Neural cell (in vitro differentiated cells): ENCODE results near the gene BCL6B. TPM values are rescaled to one million over a fixed set of nuclear protein-coding genes. Genes with fewer than 3 reads are reported as not detected.

Experiments used
- H2AFZ ChIP-seq: fragments of 200-600, 300-800 bp; sonication (generic), shearing (Covaris generic); 2 replicates; pipeline ENCODE4 v1.6.0; 2014; ENCODE audit warnings: low read depth, mild to moderate bottlenecking, antibody characterized with exemption, low read length, moderate library complexity
- H3F3A ChIP-seq: fragments of 200-600 bp; shearing (Covaris generic); 2 replicates; pipeline ENCODE4 v1.6.1; 2016; ENCODE audit warnings: mild to moderate bottlenecking, moderate library complexity, mixed read lengths, antibody characterized with exemption, low read length; ENCODE audit not compliant: insufficient read depth, poor library complexity, severe bottlenecking
- H3K27ac ChIP-seq: fragments of 200-600, 300-800 bp; sonication (generic), shearing (Covaris generic); 2 replicates; pipeline ENCODE4 v1.5.1; 2014; ENCODE audit warnings: mild to moderate bottlenecking, low read length, moderate library complexity
- H3K27me3 ChIP-seq: fragments of 300-800, 200-600 bp; sonication (generic), shearing (Covaris generic); 2 replicates; pipeline ENCODE4 v1.6.0; 2014; ENCODE audit warnings: mild to moderate bottlenecking, low read depth, low read length, moderate library complexity; ENCODE audit not compliant: insufficient read depth
- H3K36me3 ChIP-seq: fragments of 300-800, 200-600 bp; sonication (generic), shearing (Covaris generic); 2 replicates; pipeline ENCODE4 v1.5.1; 2014; ENCODE audit warnings: mild to moderate bottlenecking, antibody characterized with exemption, low read length, moderate library complexity; ENCODE audit not compliant: insufficient read depth
- H3K4me2 ChIP-seq: fragments of 300-800, 200-600 bp; sonication (generic), shearing (Covaris generic); 2 replicates; pipeline ENCODE4 v1.6.0; 2014; ENCODE audit warnings: mild to moderate bottlenecking, low read length
- H3K4me3 ChIP-seq: fragments of 300-800, 200-600 bp; sonication (generic), shearing (Covaris generic); 2 replicates; pipeline ENCODE4 v1.5.1; 2014; ENCODE audit warnings: mild to moderate bottlenecking, low read length, moderate library complexity
- H3K79me2 ChIP-seq: fragments of 200-600 bp; shearing (Covaris generic); replicated peaks from 2 replicates; pipeline ENCODE4 v1.6.0; 2014; ENCODE audit warnings: mild to moderate bottlenecking, low read length, moderate library complexity; ENCODE audit not compliant: insufficient read depth
- H3K9ac ChIP-seq: fragments of 300-800, 200-600 bp; sonication (generic), shearing (Covaris generic); 2 replicates; pipeline ENCODE4 v1.6.1; 2016; ENCODE audit warnings: mild to moderate bottlenecking, low read length, mixed read lengths
- H3K9me2 ChIP-seq: fragments of 200-600 bp; shearing (Covaris generic); 2 replicates; pipeline ENCODE4 v1.6.1; 2016; ENCODE audit warnings: mild to moderate bottlenecking, low read length, mixed read lengths; ENCODE audit not compliant: insufficient read depth
- H3K9me3 ChIP-seq: fragments of 200-600, 300-800 bp; sonication (generic), shearing (Covaris generic); 2 replicates; pipeline ENCODE4 v1.6.1; 2016; ENCODE audit warnings: mild to moderate bottlenecking, mixed run types, low read length, moderate library complexity, mixed read lengths
- H4K20me1 ChIP-seq: fragments of 200-600 bp; shearing (Covaris generic); 2 replicates; pipeline ENCODE4 v1.6.1; 2016; ENCODE audit warnings: mild to moderate bottlenecking, mixed run types; ENCODE audit not compliant: insufficient read depth
- EP300 ChIP-seq: fragments of 450-650 bp; conservative IDR thresholded peaks from 2 replicates; pipeline ENCODE4 v1.6.1; 2014; ENCODE audit warnings: antibody characterized with exemption, mild to moderate bottlenecking, moderate library complexity; ENCODE audit not compliant: poor library complexity, severe bottlenecking
- EZH2 ChIP-seq: fragments of 200-600, 300-800 bp; shearing (Covaris generic), sonication (generic); IDR thresholded peaks from 2 replicates; pipeline ENCODE4 v1.6.1; 2014; ENCODE audit warnings: antibody characterized with exemption, low read length, borderline replicate concordance, mild to moderate bottlenecking; ENCODE audit not compliant: insufficient read depth, poor library complexity, severe bottlenecking
- MXI1 ChIP-seq: fragments of 450-650 bp; conservative IDR thresholded peaks from 2 replicates; pipeline ENCODE4 v1.6.1; 2014; ENCODE audit warnings: antibody characterized with exemption, mild to moderate bottlenecking; ENCODE audit not compliant: poor library complexity, severe bottlenecking
- POLR2AphosphoS5 ChIP-seq: IDR thresholded peaks from 2 replicates; pipeline ENCODE4 v1.6.1; 2012
- RAD21 ChIP-seq: fragments of 450-650 bp; conservative IDR thresholded peaks from 2 replicates; pipeline ENCODE4 v1.6.1; 2014; ENCODE audit warnings: antibody characterized with exemption, mild to moderate bottlenecking, moderate library complexity
- SMC3 ChIP-seq: fragments of 450-650 bp; conservative IDR thresholded peaks from 2 replicates; pipeline ENCODE4 v1.6.1; 2014; ENCODE audit warnings: antibody characterized with exemption, mild to moderate bottlenecking, moderate library complexity; ENCODE audit not compliant: poor library complexity
- TAF1 ChIP-seq: IDR thresholded peaks from 2 replicates; pipeline ENCODE4 v1.6.1; 2012; ENCODE audit warnings: low read depth
- polyA plus RNA-seq: library from polyadenylated mRNA; depleted of rRNA; stranded (reverse); fragments of >200 nt; gene quantifications from 2 replicates; pipeline ENCODE4 v1.2.3, GENCODE V29; 2014
- TF ChIP-seq, protein P1 (sequence below): fragments of 450-650 bp; IDR thresholded peaks from 2 replicates; pipeline ENCODE4 v1.5.1; 2014; ENCODE audit warnings: antibody characterized with exemption, mild to moderate bottlenecking, moderate library complexity; ENCODE audit not compliant: poor library complexity, severe bottlenecking
- TF ChIP-seq, protein P2 (sequence below): IDR thresholded peaks from 2 replicates; pipeline ENCODE4 v1.6.1; 2012; ENCODE audit warnings: borderline replicate concordance

Gene BCL6B
- polyA plus RNA-seq, 1 donor from 2014 or later = not detected

- no peak within 1 kb of the TSS for H3K4me3 ChIP-seq
- H4K20me1 ChIP-seq = no peaks in the 10 kb centered on the region
- no peaks in the 10 kb centered on the region for H3K79me2 ChIP-seq
- no peak within 1 kb of the TSS for H3K4me2 ChIP-seq
- no peaks in the 10 kb centered on the region for H3K36me3 ChIP-seq
- no peak within 1 kb of the TSS for H2AFZ ChIP-seq
- H3F3A ChIP-seq = no peaks in the 10 kb centered on the region
- H3K27me3 ChIP-seq = peaks cover 9% of the 10 kb centered on the region
- no peak within 1 kb of the TSS for H3K9ac ChIP-seq
- H3K9me2 ChIP-seq = no peaks in the 10 kb centered on the region
- H3K9me3 ChIP-seq = no peaks in the 10 kb centered on the region
- TF ChIP-seq, protein P1, sequence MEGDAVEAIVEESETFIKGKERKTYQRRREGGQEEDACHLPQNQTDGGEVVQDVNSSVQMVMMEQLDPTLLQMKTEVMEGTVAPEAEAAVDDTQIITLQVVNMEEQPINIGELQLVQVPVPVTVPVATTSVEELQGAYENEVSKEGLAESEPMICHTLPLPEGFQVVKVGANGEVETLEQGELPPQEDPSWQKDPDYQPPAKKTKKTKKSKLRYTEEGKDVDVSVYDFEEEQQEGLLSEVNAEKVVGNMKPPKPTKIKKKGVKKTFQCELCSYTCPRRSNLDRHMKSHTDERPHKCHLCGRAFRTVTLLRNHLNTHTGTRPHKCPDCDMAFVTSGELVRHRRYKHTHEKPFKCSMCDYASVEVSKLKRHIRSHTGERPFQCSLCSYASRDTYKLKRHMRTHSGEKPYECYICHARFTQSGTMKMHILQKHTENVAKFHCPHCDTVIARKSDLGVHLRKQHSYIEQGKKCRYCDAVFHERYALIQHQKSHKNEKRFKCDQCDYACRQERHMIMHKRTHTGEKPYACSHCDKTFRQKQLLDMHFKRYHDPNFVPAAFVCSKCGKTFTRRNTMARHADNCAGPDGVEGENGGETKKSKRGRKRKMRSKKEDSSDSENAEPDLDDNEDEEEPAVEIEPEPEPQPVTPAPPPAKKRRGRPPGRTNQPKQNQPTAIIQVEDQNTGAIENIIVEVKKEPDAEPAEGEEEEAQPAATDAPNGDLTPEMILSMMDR = no peak
- TF ChIP-seq SMC3 = no peak
- TF ChIP-seq EZH2 = no peak
- no peak for TF ChIP-seq TAF1
- no peak for TF ChIP-seq RAD21
- no peak for TF ChIP-seq POLR2AphosphoS5
- TF ChIP-seq, protein P2, sequence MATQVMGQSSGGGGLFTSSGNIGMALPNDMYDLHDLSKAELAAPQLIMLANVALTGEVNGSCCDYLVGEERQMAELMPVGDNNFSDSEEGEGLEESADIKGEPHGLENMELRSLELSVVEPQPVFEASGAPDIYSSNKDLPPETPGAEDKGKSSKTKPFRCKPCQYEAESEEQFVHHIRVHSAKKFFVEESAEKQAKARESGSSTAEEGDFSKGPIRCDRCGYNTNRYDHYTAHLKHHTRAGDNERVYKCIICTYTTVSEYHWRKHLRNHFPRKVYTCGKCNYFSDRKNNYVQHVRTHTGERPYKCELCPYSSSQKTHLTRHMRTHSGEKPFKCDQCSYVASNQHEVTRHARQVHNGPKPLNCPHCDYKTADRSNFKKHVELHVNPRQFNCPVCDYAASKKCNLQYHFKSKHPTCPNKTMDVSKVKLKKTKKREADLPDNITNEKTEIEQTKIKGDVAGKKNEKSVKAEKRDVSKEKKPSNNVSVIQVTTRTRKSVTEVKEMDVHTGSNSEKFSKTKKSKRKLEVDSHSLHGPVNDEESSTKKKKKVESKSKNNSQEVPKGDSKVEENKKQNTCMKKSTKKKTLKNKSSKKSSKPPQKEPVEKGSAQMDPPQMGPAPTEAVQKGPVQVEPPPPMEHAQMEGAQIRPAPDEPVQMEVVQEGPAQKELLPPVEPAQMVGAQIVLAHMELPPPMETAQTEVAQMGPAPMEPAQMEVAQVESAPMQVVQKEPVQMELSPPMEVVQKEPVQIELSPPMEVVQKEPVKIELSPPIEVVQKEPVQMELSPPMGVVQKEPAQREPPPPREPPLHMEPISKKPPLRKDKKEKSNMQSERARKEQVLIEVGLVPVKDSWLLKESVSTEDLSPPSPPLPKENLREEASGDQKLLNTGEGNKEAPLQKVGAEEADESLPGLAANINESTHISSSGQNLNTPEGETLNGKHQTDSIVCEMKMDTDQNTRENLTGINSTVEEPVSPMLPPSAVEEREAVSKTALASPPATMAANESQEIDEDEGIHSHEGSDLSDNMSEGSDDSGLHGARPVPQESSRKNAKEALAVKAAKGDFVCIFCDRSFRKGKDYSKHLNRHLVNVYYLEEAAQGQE = no peak
- no peak within 1 kb of the TSS for H3K27ac ChIP-seq
Measured at GRCh38 chr17:6995500-6996255, 27.2 kb upstream of the BCL6B start, which contains the start of gene ALOX12. Gene ALOX12 (plus strand): TSS chr17:6996049. CDS start chr17:6996118, 69 bp downstream.

- no peaks in the 10 kb centered on the region for H3K9me3 ChIP-seq
- H3K4me2 ChIP-seq = no peak overlapping the region
- TF ChIP-seq, protein P1 = no peak
- TF ChIP-seq MXI1 (no peak), TAF1 (no peak), SMC3 (no peak), EZH2 (no peak), POLR2AphosphoS5 (no peak), RAD21 (no peak), EP300 (no peak)
- TF ChIP-seq, protein P2 = no peak
- no peak overlapping the region for H3K9ac ChIP-seq
- no peaks in the 10 kb centered on the region for H4K20me1 ChIP-seq
- no peaks in the 10 kb centered on the region for H3K36me3 ChIP-seq
- H3K27ac ChIP-seq = no peak overlapping the region
- H3K27me3 ChIP-seq = peaks cover 9% of the 10 kb centered on the region
- H3K4me3 ChIP-seq = no peak overlapping the region
- H3K79me2 ChIP-seq = no peaks in the 10 kb centered on the region
- no peaks in the 10 kb centered on the region for H3F3A ChIP-seq
- no peaks in the 10 kb centered on the region for H3K9me2 ChIP-seq
- no peak overlapping the region for H2AFZ ChIP-seq
Measured at GRCh38 chr17:6996256-6997011, 26.4 kb upstream of the BCL6B start.
